IPS DF 6.9 (cell line): ENCODE results near the gene LONRF2.

ENCODE experiments used
- DNase-seq: peaks from one replicate; pipeline ENCODE4 v3.0.0-alpha.2; 2013; ENCODE audit warnings: low read depth, low spot score
- H3K27ac ChIP-seq: one replicate; pipeline ENCODE4 v1.5.1; 2013; ENCODE audit warnings: low read length, control low read depth
- H3K27me3 ChIP-seq: 2 replicates; pipeline ENCODE4 v1.6.1; 2013; ENCODE audit warnings: mild to moderate bottlenecking, low read length; ENCODE audit not compliant: control insufficient read depth, insufficient read depth
- H3K36me3 ChIP-seq: 2 replicates; pipeline ENCODE4 v1.6.1; 2013; ENCODE audit warnings: low read length; ENCODE audit not compliant: control insufficient read depth, insufficient read depth
- H3K4me1 ChIP-seq: 2 replicates; pipeline ENCODE4 v1.6.1; 2013; ENCODE audit warnings: low read length; ENCODE audit not compliant: control insufficient read depth, insufficient read depth
- H3K4me3 ChIP-seq: 2 replicates; pipeline ENCODE4 v1.5.1; 2013; ENCODE audit warnings: mild to moderate bottlenecking, low read length
- H3K9me3 ChIP-seq: 2 replicates; pipeline ENCODE4 v1.6.1; 2013; ENCODE audit warnings: low read length, inconsistent platforms; ENCODE audit not compliant: control insufficient read depth, insufficient read depth
- WGBS: extraction: QIAGEN DNeasy Blood & Tissue Kit; methylation state at CpG from one replicate; pipeline ENCODE4 v1.1.7; 2013; ENCODE audit warnings: mixed read lengths, missing lambda C conversion rate; ENCODE audit not compliant: insufficient read length, insufficient coverage; 5-methylcytosine and 5-hydroxymethylcytosine counted together

Gene LONRF2

GRCh38 chr2:100224988-100225710 lies 97.2 kb downstream of the LONRF2 start:
- no peak overlapping the region for H3K4me3 ChIP-seq

GRCh38 chr2:100223502-100223901 lies 98.8 kb downstream of the LONRF2 start:
- DNase-seq: no peak
- no CpG with 5 or more reads among the region's 6 CpGs for WGBS
- Histone ChIP-seq H3K27ac (no peak overlapping the region), H3K36me3 (no peaks in the 10 kb centered on the region), H3K9me3 (no peaks in the 10 kb centered on the region), H3K4me1 (no peaks in the 10 kb centered on the region), H3K27me3 (no peaks in the 10 kb centered on the region), H3K4me3 (no peak overlapping the region)

More at GRCh38 chr2:100224988-100225710, 97.2 kb downstream of the LONRF2 start:
- Histone ChIP-seq H3K9me3 (no peaks in the 10 kb centered on the region), H3K4me1 (no peaks in the 10 kb centered on the region), H3K36me3 (no peaks in the 10 kb centered on the region), H3K27ac (no peak overlapping the region), H3K27me3 (no peaks in the 10 kb centered on the region)
- no CpG with 5 or more reads among the region's 3 CpGs for WGBS
- no peak for DNase-seq
